GM04503 (cell line): ENCODE measurements around the gene FLNC.

ENCODE experiments used
- DNase-seq: peaks from one replicate; pipeline ENCODE4 v3.0.0-alpha.2; 2012; ENCODE audit warnings: low read depth

Gene FLNC

GRCh38 chr7:128804484-128804883 lies 25.7 kb upstream of the FLNC start:
- no peak for DNase-seq

GRCh38 chr7:128805225-128805624 lies 25.0 kb upstream of the FLNC start:
- no peak for DNase-seq

GRCh38 chr7:128807191-128807590 lies 23.0 kb upstream of the FLNC start:
- DNase-seq, result no peak

GRCh38 chr7:128809363-128809762 lies 20.8 kb upstream of the FLNC start:
- DNase-seq, result no peak

- no peak for DNase-seq
Measured at GRCh38 chr7:128810473-128810872, 19.7 kb upstream of the FLNC start.

- no peak for DNase-seq
Measured at GRCh38 chr7:128810997-128811396, 19.2 kb upstream of the FLNC start.

GRCh38 chr7:128811631-128812430 lies 18.4 kb upstream of the FLNC start:
- no peak for DNase-seq

- DNase-seq, result no peak
Measured at GRCh38 chr7:128812514-128813168, 17.6 kb upstream of the FLNC start.

- no peak for DNase-seq
Measured at GRCh38 chr7:128814499-128814898, 15.7 kb upstream of the FLNC start.

GRCh38 chr7:128815289-128815942 lies 14.8 kb upstream of the FLNC start:
- no peak for DNase-seq

GRCh38 chr7:128818694-128819093 lies 11.5 kb upstream of the FLNC start:
- DNase-seq, result no peak

- no peak for DNase-seq
Measured at GRCh38 chr7:128821724-128822123, 8.5 kb upstream of the FLNC start.

- no peak for DNase-seq
Measured at GRCh38 chr7:128826512-128826911, 3.7 kb upstream of the FLNC start.

- DNase-seq, result no peak
Measured at GRCh38 chr7:128826916-128827247, 3.3 kb upstream of the FLNC start.

GRCh38 chr7:128827248-128827958 lies 2.8 kb upstream of the FLNC start:
- DNase-seq, result peak; percentile 65

GRCh38 chr7:128827971-128828711 lies 2.1 kb upstream of the FLNC start:
- DNase-seq, result no peak

GRCh38 chr7:128829391-128830166 lies 627 bp upstream of the FLNC start:
- no peak for DNase-seq

- DNase-seq, result no peak
Measured at GRCh38 chr7:128831178-128831993, 1.2 kb downstream of the FLNC start.

- no peak for DNase-seq
Measured at GRCh38 chr7:128831994-128832879, 2.0 kb downstream of the FLNC start.

- DNase-seq, result no peak
Measured at GRCh38 chr7:128832880-128833147, 2.6 kb downstream of the FLNC start.
